GM12875 (cell line): ENCODE data around the gene PHRF1.

Experiments used
- H3K4me3 ChIP-seq: one replicate; pipeline ENCODE4 v1.5.1; 2011; ENCODE audit warnings: low read depth, low read length, control low read depth
- CTCF ChIP-seq: IDR thresholded peaks from 2 replicates; pipeline ENCODE4 v1.5.1; 2011; ENCODE audit warnings: low read depth, mild to moderate bottlenecking, control low read depth, inconsistent platforms, low read length, moderate library complexity, borderline replicate concordance; ENCODE audit not compliant: insufficient read depth

Gene PHRF1

GRCh38 chr11:578276-579035 is 2.2 kb downstream of the PHRF1 start:
- no peak for TF ChIP-seq CTCF
- no peak overlapping the region for H3K4me3 ChIP-seq

GRCh38 chr11:579830-580601 is 3.7 kb downstream of the PHRF1 start:
- TF ChIP-seq CTCF, result no peak
- no peak overlapping the region for H3K4me3 ChIP-seq

GRCh38 chr11:581342-581741 is 5.1 kb downstream of the PHRF1 start:
- TF ChIP-seq CTCF, result no peak
- H3K4me3 ChIP-seq, result no peak overlapping the region

GRCh38 chr11:581752-582151 is 5.5 kb downstream of the PHRF1 start:
- no peak overlapping the region for H3K4me3 ChIP-seq
- TF ChIP-seq CTCF, result no peak

- H3K4me3 ChIP-seq, result no peak overlapping the region
- TF ChIP-seq CTCF, result no peak
Measured at GRCh38 chr11:584287-584686, 8.0 kb downstream of the PHRF1 start.

GRCh38 chr11:586376-587316 is 10.4 kb downstream of the PHRF1 start:
- H3K4me3 ChIP-seq, result no peak overlapping the region
- no peak for TF ChIP-seq CTCF
